SK-N-MC (cell line): ENCODE results near the gene CLCN1.

Experiments
- DNase-seq: peaks from one replicate; pipeline ENCODE4 v3.0.0-alpha.2; 2011; ENCODE audit warnings: low read depth, low spot score
- H3K27ac ChIP-seq: fragments of 200-600 bp; sonication (generic); 2 replicates; pipeline ENCODE4 v1.5.1; 2016; ENCODE audit warnings: mixed run types
- H3K36me3 ChIP-seq: fragments of 200-600 bp; sonication (generic); 2 replicates; pipeline ENCODE4 v1.6.1; 2017; ENCODE audit warnings: antibody characterized with exemption, low read length, mixed read lengths; ENCODE audit not compliant: insufficient read depth
- H3K4me3 ChIP-seq: fragments of 200-600 bp; sonication (generic); 2 replicates; pipeline ENCODE4 v1.5.1; 2016
- H3K9ac ChIP-seq: fragments of 200-600 bp; sonication (generic); 2 replicates; pipeline ENCODE4 v1.8.0; 2017; ENCODE audit warnings: mixed run types, mixed read lengths; ENCODE audit not compliant: insufficient read length
- H3K9me3 ChIP-seq: fragments of 200-600 bp; sonication (generic); 2 replicates; pipeline ENCODE4 v1.6.1; 2017; ENCODE audit warnings: low read depth, mild to moderate bottlenecking, antibody characterized with exemption, low read length, moderate library complexity, mixed read lengths
- EZH2 ChIP-seq: fragments of 200-600 bp; sonication (generic); IDR thresholded peaks from one replicate; pipeline ENCODE4 v1.6.1; 2017; ENCODE audit warnings: antibody characterized with exemption
- FOXP2 ChIP-seq: optimal IDR thresholded peaks from 2 replicates; pipeline ENCODE3; 2011; ENCODE audit warnings: mild to moderate bottlenecking, moderate library complexity; ENCODE audit not compliant: insufficient read depth; ENCODE audit errors: extremely low read length, control extremely low read depth
- POLR2AphosphoS5 ChIP-seq: IDR thresholded peaks from 2 replicates; pipeline ENCODE4 v1.6.1; 2012; ENCODE audit warnings: mild to moderate bottlenecking, low read depth, low read length, borderline replicate concordance

The CLCN1 gene

DNA sequence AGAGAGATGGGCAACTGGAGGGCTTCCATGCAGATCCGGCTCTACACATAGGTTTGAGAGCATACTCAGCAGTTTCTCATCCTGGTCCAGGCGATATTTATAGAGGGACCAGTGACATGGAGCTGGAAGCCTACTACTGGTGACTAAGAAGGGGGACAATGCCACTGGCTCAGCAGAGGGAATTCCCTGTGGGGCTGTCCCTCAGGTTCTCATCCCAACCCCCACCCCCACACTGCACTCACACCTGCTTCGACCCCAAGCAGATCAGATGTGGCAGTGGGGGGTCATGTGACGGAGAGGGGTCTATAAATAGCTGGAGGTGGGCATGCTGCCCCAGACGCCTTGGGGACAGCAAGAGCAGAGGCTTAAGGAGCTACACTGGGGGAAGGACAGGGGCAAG, at the start of gene CLCN1:
CLCN1 (plus strand) TSS at position 336 of the 400 bp plus-strand sequence. CDS start 102 bp downstream, outside the sequence.
- H3K27ac ChIP-seq, result no peak within 1 kb of the TSS
- DNase-seq, result no peak
- TF ChIP-seq EZH2, result no peak
- TF ChIP-seq POLR2AphosphoS5, result no peak
- TF ChIP-seq FOXP2, result no peak
- no peaks in the 10 kb centered on the region for H3K36me3 ChIP-seq
- H3K9me3 ChIP-seq, result no peaks in the 10 kb centered on the region
- H3K9ac ChIP-seq, result no peak within 1 kb of the TSS
- no peak within 1 kb of the TSS for H3K4me3 ChIP-seq

DNA sequence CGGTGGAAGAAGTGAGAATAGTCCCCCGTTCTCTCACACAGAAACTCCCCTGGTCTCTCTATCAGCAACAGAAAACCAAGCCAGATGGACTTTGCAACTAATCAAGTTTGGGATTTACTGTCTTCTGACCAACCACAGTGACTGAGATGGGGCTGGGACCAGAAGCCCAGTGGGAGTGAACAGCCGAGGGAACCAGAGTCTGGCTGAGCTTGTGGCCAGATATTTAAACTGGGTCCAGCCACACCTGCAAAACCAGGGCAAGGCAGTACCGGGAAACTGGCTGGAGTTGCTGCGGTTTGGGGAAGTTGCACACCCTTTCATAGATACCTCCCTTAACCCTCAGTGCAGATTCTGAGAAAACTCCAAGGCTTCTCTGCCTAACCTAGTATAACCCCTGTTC, 46.7 kb upstream of the CLCN1 start:
- no peak overlapping the region for H3K27ac ChIP-seq
- no peak overlapping the region for H3K9ac ChIP-seq
- DNase-seq, result no peak
- H3K4me3 ChIP-seq, result no peak overlapping the region
- no peak for TF ChIP-seq EZH2
- TF ChIP-seq FOXP2, result no peak
- TF ChIP-seq POLR2AphosphoS5, result no peak
- peaks cover 8% of the 10 kb centered on the region; the same call in 1 of the 2 replicates for H3K36me3 ChIP-seq
- H3K9me3 ChIP-seq, result no peaks in the 10 kb centered on the region

DNA sequence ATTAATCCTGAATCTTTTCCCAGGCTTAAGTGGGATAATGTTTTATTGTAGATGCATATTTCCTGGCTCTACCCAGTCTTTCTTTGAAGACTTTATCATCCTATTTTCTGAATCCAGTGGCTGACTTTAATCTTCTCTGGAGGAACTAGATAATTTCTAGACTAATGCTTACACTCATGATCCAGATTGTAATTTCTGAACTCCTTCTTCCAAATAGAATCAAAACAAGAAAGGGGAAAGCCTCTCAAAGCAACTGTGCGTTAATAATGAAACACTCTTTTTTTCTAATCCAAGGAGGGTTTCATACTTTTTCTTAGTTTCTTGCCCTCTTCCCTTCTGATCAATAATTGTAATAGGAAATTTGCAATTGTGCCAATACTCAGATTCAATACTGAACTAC, 44.7 kb upstream of the CLCN1 start:
- TF ChIP-seq EZH2, result no peak
- no peak for TF ChIP-seq POLR2AphosphoS5
- no peak for TF ChIP-seq FOXP2
- H3K9ac ChIP-seq, result no peak overlapping the region
- DNase-seq, result no peak
- H3K4me3 ChIP-seq, result no peak overlapping the region
- peaks cover 8% of the 10 kb centered on the region; the same call in 1 of the 2 replicates for H3K36me3 ChIP-seq
- H3K9me3 ChIP-seq, result no peaks in the 10 kb centered on the region
- H3K27ac ChIP-seq, result no peak overlapping the region

DNA sequence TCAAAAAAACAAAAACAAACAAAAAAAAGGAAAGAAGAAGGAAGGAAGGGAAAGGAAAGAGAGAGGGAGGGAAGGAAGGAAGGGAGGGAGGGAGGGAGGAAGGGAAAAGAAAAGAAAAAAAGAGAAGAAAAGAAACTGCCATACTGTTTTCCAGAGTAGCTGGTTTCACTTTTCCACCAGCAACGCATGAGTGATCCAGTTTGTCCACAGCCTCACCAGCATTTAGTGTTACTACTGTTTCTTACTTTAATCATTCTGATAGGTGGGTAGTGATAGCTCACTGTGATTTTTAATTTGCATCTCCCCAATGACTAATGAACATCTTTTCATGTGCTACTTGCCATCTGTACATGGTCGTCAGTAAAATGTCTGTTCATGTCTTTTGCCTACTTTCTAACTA, 43.0 kb upstream of the CLCN1 start:
- H3K9ac ChIP-seq, result no peak overlapping the region
- peaks cover 2% of the 10 kb centered on the region; the same call in 1 of the 2 replicates for H3K36me3 ChIP-seq
- DNase-seq, result no peak
- H3K9me3 ChIP-seq, result no peaks in the 10 kb centered on the region
- TF ChIP-seq FOXP2, result no peak
- TF ChIP-seq EZH2, result no peak
- no peak for TF ChIP-seq POLR2AphosphoS5
- no peak overlapping the region for H3K27ac ChIP-seq
- no peak overlapping the region for H3K4me3 ChIP-seq

DNA sequence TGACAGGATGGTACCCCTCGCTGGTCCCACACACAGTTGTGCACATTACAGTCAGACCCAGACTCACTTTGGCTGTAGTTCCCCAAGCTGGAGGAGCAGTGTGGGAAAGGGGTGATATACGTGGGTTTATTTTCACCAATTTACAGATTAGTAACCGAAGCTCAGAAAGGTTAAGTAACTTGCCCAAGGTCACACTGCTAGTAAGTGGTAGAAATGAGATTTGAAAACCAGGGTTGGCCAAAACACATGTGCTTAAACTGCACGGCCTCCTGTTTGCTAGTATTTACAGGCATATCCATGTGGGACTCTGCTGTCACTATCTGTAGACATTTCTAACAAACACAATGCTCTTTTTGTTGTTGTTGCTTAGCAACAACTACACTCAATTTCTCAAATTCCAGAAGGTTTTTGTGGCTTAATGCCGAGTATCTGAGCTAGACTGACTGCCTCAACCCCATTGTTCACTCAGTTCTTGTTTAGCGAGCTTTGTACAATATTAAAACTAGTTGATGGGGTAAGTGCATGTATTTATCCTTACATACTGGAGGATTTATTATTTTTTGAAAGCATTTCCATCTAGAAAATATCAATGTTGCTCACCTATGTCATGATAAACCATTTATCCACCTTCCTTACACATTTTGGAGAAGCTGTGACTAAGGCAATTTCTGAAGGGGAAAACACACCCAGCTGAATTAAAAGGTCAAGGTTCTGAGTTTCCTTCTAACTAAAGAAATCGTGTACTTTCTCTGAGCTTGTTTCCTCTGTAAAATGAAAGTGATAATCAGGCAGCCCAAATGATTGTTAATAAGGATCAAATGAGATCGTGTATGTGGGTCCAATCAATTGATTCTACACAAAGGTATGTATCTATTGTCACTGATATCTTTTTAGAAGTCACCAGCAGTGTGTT, 36.5 kb upstream of the CLCN1 start:
- Histone ChIP-seq H3K9me3 (no peaks in the 10 kb centered on the region), H3K27ac (no peak overlapping the region), H3K4me3 (no peak overlapping the region), H3K9ac (no peak overlapping the region), H3K36me3 (no peaks in the 10 kb centered on the region)
- no peak for TF ChIP-seq POLR2AphosphoS5
- TF ChIP-seq FOXP2, result no peak
- TF ChIP-seq EZH2, result no peak
- DNase-seq, result no peak

DNA sequence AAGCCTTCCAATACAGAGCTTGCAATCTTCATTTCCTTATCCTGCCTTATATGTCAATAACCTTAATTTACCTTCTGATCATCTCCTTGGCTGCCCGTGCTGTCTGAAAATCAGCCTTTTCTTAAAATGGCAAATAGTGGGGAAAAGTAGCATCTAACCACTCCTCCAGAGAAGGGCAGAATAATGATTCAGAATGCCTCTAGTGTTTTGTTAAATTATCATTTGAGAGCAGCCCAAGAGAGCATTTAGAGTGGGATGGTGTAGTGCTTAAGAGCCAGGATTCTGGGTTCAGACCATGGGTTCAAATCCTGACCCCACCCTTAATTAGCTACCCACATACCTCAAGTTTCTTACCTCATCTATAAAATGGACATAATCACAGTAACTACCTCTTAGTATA, 35.8 kb upstream of the CLCN1 start:
- H3K9ac ChIP-seq, result no peak overlapping the region
- DNase-seq, result no peak
- H3K27ac ChIP-seq, result no peak overlapping the region
- H3K4me3 ChIP-seq, result no peak overlapping the region
- H3K36me3 ChIP-seq, result no peaks in the 10 kb centered on the region
- TF ChIP-seq FOXP2 (no peak), POLR2AphosphoS5 (no peak), EZH2 (no peak)
- no peaks in the 10 kb centered on the region for H3K9me3 ChIP-seq

DNA sequence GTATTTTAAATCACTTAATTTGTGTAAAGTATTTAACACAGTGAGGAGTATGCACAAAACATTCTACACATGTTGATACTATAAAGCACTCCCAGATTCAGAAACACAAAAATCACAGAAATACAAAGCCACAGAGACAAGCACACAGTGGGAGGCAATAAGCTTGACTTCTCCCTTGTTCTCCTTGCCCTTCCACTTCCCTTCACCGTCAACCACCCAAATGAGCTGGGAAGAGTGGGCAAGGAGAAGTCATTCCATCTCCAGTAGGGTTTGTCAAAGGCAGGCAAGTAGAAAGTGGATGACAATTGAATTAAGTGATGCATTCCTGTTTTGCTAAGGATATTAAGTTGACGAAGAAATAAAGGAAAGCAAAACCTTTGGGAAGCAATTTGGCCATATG, 35.3 kb upstream of the CLCN1 start:
- no peak for TF ChIP-seq FOXP2
- H3K27ac ChIP-seq, result no peak overlapping the region
- no peak overlapping the region for H3K4me3 ChIP-seq
- DNase-seq, result no peak
- no peaks in the 10 kb centered on the region for H3K36me3 ChIP-seq
- no peak overlapping the region for H3K9ac ChIP-seq
- H3K9me3 ChIP-seq, result no peaks in the 10 kb centered on the region

DNA sequence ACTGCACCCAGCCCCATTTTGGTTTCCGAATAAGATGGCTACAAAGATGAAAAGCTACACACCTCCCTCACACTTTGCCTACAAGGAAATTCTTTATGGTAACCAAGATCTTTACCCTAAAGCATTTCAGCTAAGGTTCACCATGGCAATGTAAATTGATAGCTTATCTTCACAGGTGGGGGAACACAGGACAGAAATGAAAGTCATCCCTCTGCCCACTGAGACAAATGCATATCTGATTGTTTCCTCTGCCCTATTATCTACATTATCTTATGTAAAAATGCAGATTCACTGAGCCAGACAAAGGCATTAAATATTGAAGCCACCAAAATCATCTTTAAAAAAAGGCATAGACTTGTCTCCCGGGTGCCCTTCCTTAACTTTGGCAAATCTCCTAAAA, 34.4 kb upstream of the CLCN1 start:
- H3K36me3 ChIP-seq, result no peaks in the 10 kb centered on the region
- H3K27ac ChIP-seq, result no peak overlapping the region
- TF ChIP-seq FOXP2, result no peak
- TF ChIP-seq POLR2AphosphoS5, result no peak
- no peak for TF ChIP-seq EZH2
- no peak for DNase-seq
- no peaks in the 10 kb centered on the region for H3K9me3 ChIP-seq
- H3K4me3 ChIP-seq, result no peak overlapping the region
- no peak overlapping the region for H3K9ac ChIP-seq
